HG02588 (cell line): ENCODE data around the gene C1orf174.

Experiments
- ATAC-seq: cut with Tn5 transposase; IDR thresholded peaks from one replicate; pipeline ENCODE4 v1.9.1; 2021; ENCODE audit warnings: mild to moderate bottlenecking, moderate library complexity; ENCODE audit not compliant: unreplicated experiment

Gene C1orf174

DNA sequence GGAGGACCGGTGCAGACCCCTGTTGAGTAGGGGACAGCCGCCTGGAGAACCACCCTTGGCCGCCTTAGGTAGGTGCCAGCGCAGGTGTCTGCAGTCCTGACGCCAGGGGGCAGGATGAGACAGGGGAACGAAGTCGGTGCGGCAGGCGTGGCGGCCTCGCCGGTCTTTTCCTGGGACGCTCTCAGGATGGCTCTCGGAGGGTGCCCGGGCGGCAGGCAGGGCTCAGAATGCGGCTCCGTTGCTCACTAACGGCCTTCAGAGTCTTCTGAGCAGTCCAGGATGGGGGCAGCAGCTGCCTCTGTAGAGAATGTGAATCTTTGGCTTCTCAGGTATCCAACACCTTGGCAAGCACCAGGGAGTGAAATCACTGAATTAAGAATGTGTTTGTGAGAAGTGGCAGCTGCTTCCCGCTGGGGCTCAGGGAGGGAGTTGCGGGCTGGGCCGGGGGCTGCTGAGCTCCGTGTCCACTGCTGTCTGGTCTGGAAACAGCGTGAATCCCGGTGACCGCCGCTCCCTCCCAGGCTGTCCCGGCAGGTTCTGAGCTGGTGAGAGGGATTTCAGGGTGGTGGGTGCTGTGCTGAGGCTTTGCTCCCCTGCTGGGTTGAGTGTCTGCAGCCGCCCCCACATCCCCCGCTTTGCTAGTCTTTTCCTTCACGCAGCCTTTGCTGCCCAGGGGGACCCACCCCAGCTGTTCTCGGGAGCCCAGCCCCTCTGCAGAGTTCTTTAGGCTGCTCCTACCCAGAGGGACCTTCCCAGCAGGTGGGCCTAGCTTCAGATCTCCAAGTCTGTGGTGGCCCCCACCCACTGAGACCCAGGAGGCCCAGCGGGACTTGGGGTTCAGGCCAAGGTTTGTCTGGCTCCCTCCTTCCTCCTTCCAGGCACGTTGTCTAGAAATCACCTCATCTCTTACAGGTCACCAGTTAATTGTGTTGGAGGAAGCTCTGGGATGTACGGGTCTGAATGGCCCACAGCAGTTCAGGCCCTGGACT lies 11.1 kb upstream of the C1orf174 start:
- no peak for ATAC-seq

DNA sequence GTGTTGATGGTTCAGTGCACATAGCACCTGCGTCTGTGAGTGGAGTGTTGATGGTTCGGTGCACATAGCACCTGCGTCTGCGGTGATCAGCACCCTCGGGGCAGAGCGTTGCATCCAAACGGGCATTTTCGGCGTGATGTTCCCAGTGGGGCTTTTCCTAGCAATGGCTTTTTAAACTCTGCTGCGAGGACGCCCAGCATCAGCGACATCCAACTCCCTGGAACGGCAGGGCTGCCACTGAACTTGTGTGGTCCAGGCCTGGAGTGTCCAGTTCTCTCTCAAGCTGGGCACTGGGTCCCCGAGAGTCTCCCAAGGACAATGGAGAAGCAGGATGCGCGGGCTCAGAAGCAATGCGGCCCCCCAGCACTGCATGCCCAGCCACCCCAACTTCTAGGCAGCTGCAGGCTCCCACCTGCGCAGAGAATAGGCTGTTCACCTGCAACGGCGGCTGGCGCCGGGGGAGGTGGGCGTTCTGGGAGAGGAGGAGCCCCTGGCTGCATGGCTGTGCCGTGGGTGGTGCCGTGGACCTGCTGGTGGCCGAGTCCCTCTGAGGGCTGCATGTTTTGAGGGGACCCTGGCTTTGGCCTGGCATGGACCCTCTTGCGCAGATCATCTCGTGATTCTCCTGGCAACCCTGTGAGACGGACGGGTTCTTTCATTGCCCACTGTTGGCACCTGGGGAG lies 10.1 kb upstream of the C1orf174 start:
- no peak for ATAC-seq

GRCh38 chr1:3909615-3910014 lies 9.5 kb upstream of the C1orf174 start:
- no peak for ATAC-seq

- ATAC-seq = no peak
Measured at GRCh38 chr1:3908886-3909517, 8.9 kb upstream of the C1orf174 start.

DNA sequence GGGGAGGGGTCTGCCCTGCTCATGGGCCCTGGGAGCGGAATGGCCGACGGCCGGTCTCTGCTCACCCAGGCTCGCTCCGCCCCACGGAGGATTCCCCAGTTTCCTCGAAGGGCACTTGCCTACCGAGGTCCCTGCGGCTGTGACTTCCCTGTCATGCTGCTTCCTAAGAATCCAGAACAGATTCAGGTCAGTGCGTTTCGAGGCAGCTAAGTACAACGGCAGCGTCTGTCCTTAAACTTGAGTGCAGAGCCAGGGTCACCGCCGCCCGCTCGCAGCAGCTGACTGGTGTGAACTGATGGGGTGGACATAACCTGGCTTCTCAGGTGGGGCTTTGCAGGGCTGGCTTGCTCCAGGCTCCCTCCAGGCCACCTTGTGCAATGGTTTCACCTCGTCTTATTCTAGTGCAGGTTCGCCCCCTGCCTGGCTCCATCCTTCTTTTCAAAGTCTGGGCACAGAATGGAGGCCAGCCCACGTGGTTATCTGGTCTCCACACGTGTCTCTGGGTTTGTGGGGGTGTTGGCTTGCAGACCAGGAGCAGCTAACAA lies 7.6 kb upstream of the C1orf174 start:
- no peak for ATAC-seq

GRCh38 chr1:3907031-3907534 lies 7.0 kb upstream of the C1orf174 start:
- no peak for ATAC-seq

- no peak for ATAC-seq
Measured at GRCh38 chr1:3906672-3907020, 6.6 kb upstream of the C1orf174 start.

GRCh38 chr1:3905953-3906671 lies 6.0 kb upstream of the C1orf174 start:
- ATAC-seq = no peak

GRCh38 chr1:3905266-3905952 lies 5.3 kb upstream of the C1orf174 start:
- no peak for ATAC-seq

DNA sequence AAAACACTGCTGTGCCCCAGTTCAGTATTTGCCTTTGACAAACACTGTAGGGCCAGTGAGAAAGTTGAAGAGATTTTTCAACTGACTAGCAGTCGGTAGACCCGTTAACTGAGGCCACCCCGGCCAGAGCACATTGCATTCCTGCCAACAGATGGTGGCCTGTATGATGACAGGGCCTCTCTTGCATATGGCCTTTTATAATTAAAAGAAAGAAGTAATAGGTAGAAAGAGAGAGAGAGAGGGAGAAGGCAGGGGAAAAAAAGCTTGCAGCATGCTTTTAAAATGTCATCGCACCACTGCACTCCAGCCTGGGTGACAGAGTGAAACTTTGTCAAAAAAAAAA lies 4.7 kb upstream of the C1orf174 start:
- ATAC-seq = no peak

GRCh38 chr1:3904006-3904842 lies 4.2 kb upstream of the C1orf174 start:
- ATAC-seq = no peak

DNA sequence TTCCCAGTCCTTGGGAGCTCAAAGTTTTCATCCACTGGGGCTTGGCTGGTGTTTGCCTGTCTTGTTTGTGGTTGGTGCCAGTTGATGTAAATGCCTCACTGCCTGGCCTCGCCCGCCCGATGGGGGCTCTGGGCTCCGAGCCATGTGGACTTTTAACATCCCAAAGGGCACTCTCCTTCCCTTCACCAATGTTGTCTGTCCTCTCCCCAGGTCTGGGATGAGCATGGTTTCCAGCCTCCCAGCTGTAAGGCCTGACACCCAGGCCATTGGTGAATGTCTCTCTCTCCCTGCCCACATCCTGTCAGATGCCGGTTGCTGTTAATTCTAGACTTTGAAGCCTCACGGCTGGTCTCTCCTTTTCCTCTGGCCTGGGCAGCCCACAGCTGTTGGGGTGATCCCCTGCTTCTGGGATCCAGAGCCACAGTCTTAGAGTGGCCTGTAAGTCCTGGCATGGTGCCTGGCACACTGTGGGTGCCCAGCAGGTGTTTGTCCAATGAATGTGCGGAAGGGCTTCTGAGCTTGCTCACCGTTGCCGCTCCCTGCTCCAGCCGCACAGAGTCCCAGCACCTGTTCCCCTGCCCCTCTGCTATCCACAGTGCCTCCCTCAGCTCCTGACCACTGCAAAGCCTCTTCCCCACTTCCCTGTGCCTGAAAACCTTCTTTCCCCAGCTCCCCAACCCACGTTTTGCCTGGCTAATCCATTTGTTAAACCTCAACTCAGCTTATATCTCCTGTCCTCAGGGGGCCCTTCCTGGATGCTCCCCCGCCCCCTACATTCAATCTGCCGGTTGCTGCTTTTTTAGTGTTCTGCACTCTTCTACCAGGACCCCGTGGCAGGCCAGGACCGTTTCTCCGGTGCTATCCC lies 3.3 kb upstream of the C1orf174 start:
- no peak for ATAC-seq

DNA sequence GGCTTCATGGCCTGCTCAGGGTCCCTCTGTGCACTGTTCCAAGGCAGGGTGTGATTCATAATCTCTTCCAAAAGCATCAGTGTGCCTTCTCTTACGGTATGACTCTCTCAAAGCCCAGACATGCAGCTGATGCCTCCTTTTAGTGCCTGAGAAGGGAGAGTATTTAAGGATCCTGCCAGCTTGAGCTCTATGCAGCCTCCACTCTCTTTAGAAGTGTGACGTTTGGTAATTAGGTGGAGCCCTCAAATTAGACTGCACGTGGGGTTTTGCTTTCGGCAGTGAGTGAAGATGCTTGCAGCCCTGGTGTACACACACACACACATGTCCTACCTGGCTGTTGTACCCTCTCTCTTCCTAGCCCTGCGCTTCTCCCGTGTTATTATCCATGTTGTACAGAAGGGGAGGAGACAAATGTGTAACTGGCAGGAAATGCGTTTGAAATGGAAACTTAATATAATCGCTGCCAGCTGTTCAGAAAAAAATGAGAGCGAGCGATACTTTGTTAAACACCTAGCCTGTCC lies 2.6 kb upstream of the C1orf174 start:
- no peak for ATAC-seq

- no peak for ATAC-seq
Measured at GRCh38 chr1:3902111-3902511, 2.0 kb upstream of the C1orf174 start.

GRCh38 chr1:3900969-3901529 lies 977 bp upstream of the C1orf174 start:
- ATAC-seq = peak; percentile 50

- peak; percentile 5 for ATAC-seq
Measured at GRCh38 chr1:3899754-3900149, 320 bp downstream of the C1orf174 start.

- ATAC-seq = no peak
Measured at GRCh38 chr1:3898994-3899753, 898 bp downstream of the C1orf174 start.
